Adrenal gland (tissue), 12 donors: ENCODE data around the gene PRMT2. TPM values are rescaled to one million over a fixed set of nuclear protein-coding genes. Genes with fewer than 3 reads are reported as not detected.

Source experiments
- DNase-seq, 7 donors: peaks; one replicate each; pipeline ENCODE4 v3.0.0-alpha.2; 2019 to 2020
- H3K27ac ChIP-seq, 5 donors: fragments of 200-600 bp; sonication (generic) in 4 of 5; 1 replicate in 3 of 5; 2 replicates in 2 of 5; pipeline versions ENCODE4 v1.5.1 to v1.8.0; 2016 to 2020; ENCODE audit warnings: mild to moderate bottlenecking in 1 of 5
- H3K27me3 ChIP-seq: fragments of 200-600 bp; 2 replicates; pipeline ENCODE4 v1.8.0; 2021
- H3K36me3 ChIP-seq, 2 donors: fragments of 200-600 bp; replicated peaks in 1 of 2; 1 replicate in 1 of 2; 2 replicates in 1 of 2; pipeline versions ENCODE4 v1.5.1 to v1.8.0; 2018 to 2022
- H3K4me1 ChIP-seq, 2 donors: fragments of 200-600 bp; replicated peaks in 1 of 2; 1 replicate in 1 of 2; 2 replicates in 1 of 2; pipeline versions ENCODE4 v1.5.1 to v1.8.0; 2018 to 2021
- H3K4me3 ChIP-seq, 4 donors: fragments of 200-600 bp; sonication (generic) in 3 of 4; one replicate each; pipeline ENCODE4 v1.5.1; 2016 to 2018
- H3K9me3 ChIP-seq, 3 donors: fragments of 200-600 bp; sonication (generic) in 1 of 3; replicated peaks in 1 of 3; 1 replicate in 2 of 3; 2 replicates in 1 of 3; pipeline versions ENCODE4 v1.5.1 to v1.8.0; 2016 to 2021
- POLR2A ChIP-seq, 2 donors: fragments of 450-650 bp; IDR thresholded peaks; one replicate each; pipeline ENCODE4 v1.6.1; 2017; ENCODE audit warnings: antibody characterized with exemption in 2 of 2, mild to moderate bottlenecking in 2 of 2, moderate library complexity in 1 of 2
- WGBS, 4 donors: extraction: QIAGEN DNeasy Blood & Tissue Kit in 2 of 4; methylation state at CpG; one replicate each; pipeline versions ENCODE4 v1.1.5 to v1.1.7; 2013 to 2017; 5-methylcytosine and 5-hydroxymethylcytosine counted together
- intact Hi-C, 2 donors: fragments of 100-400 bp; cut with DNase I; formaldehyde crosslinking; loops; one replicate each; pipeline versions ENCODE4 v1.14.1 to v1.15.0; 2022 to 2023
- polyA plus RNA-seq, 3 donors: library from polyadenylated mRNA; stranded (reverse); fragments of 200-250 nt in 2 of 3; fragments of 350-450 nt in 1 of 3; fragmentation: Illumina TruSeq in 1 of 3; extraction: RNeasy Lipid Tissue Mini Kit (QIAGEN cat#74804) in 1 of 3; gene quantifications; one replicate each; pipeline ENCODE4 v1.2.3, GENCODE V29; 2013 to 2014
- total RNA-seq, 9 donors: library from RNA; depleted of rRNA in 4 of 9; stranded (reverse); fragments of >200 nt in 4 of 9; fragments of 120-200 nt in 1 of 9; fragmentation: NEBNext Ultra II Directional in 1 of 9; extraction: Animal tissue kit (Norgen Biotek cat#: 25700) in 1 of 9; gene quantifications; one replicate each; pipeline versions ENCODE4 v1.1.0 to v1.2.4, GENCODE V29; 2013 to 2023
- TF ChIP-seq, protein P1 (sequence below), 6 experiments: fragments of 450-650 bp in 4 of 6; fragments of 200-600 bp in 2 of 6; sonication (generic) in 1 of 6; IDR thresholded peaks; 1 replicate in 5 of 6; 2 replicates in 1 of 6; pipeline versions ENCODE4 v1.5.1 to v1.8.0; 2016 to 2021; ENCODE audit warnings: antibody characterized with exemption in 6 of 6, mild to moderate bottlenecking in 2 of 6, moderate library complexity in 1 of 6
- donor health status: healthy with polysubstance abuse.
- donor health status: Bipolar disorder and iron deficiency.
- donor health status: DM: yes; HTN: yes; CAD: no.
- donor health status: DM: no; HTN: no; CAD: no.
- donor health status: DM: no; HTN: no; CAD: no.
- donor health status: DM: yes; HTN: yes; CAD: no.

PRMT2 gene
- total and polyA plus RNA-seq, 12 donors: 47.4 to 115 (median 74.5) TPM

DNA sequence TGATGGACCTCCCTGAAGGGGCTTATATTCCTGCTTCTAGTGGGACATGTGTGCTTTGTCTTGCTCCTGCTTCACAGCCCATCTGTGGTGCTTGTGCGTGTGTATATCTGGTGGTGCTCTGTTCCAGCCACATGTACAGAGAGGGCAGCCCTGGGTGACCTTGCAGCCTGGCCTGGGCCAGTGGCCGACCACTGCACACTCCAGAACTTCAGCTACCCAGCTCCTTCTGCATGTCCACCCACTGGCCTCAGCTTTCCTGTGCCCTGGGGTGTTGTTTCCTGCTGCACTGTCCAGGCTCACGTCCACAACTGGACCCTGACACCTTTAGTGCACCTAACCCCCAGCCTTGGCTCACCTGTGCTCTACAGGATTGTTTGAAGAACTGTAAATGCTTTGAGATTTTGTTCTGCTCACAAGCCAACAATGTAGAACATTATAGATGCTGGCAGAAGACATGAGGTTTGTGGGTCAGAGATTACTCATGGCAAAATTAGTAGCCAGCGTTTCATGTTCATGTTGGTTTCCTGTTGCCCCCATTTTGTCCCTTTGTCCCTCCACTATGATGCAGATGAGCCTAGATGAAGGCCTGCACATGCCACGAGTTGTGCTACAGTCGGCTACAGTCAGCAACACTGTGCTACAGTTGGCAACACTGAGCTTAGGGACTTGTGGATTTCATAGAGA lies 25.3 kb upstream of the PRMT2 start:
- Histone ChIP-seq H3K27me3 (peaks cover 6% of the 10 kb centered on the region), H3K4me1 (no peaks in the 10 kb centered on the region), H3K9me3 (no peaks in the 10 kb centered on the region), H3K36me3 (no peaks in the 10 kb centered on the region), H3K27ac (no peak overlapping the region), H3K4me3 (no peak overlapping the region)
- WGBS, 4 donors: 75 to 81% (median 78%) methylated on average over 6 of the region's 6 CpGs
- DNase-seq: no peak
- intact Hi-C loops: no loop called here
- TF ChIP-seq POLR2A (IDR thresholded peaks at IDR 0.05): no peak
- TF ChIP-seq, protein P1, sequence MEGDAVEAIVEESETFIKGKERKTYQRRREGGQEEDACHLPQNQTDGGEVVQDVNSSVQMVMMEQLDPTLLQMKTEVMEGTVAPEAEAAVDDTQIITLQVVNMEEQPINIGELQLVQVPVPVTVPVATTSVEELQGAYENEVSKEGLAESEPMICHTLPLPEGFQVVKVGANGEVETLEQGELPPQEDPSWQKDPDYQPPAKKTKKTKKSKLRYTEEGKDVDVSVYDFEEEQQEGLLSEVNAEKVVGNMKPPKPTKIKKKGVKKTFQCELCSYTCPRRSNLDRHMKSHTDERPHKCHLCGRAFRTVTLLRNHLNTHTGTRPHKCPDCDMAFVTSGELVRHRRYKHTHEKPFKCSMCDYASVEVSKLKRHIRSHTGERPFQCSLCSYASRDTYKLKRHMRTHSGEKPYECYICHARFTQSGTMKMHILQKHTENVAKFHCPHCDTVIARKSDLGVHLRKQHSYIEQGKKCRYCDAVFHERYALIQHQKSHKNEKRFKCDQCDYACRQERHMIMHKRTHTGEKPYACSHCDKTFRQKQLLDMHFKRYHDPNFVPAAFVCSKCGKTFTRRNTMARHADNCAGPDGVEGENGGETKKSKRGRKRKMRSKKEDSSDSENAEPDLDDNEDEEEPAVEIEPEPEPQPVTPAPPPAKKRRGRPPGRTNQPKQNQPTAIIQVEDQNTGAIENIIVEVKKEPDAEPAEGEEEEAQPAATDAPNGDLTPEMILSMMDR (IDR thresholded peaks at IDR 0.05): no peak

DNA sequence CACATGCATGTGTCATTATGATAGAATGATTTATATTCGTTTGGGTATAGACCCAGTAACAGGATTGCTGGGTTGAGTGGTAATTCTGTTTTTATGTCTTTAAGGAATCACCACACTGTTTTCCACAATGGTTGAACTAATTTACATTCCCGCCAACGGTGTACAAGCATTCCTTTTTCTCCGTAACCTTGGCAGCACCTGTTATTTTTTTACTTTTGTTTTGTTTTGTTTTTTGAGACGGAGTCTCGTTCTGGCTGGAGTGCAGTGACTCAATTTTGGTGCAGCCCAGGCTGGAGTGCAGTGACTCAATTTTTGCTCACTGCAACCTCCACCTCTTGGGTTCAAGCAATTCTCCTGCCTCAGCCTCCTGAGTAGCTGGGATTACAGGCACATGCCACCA lies 22.1 kb upstream of the PRMT2 start:
- no peak for DNase-seq

DNA sequence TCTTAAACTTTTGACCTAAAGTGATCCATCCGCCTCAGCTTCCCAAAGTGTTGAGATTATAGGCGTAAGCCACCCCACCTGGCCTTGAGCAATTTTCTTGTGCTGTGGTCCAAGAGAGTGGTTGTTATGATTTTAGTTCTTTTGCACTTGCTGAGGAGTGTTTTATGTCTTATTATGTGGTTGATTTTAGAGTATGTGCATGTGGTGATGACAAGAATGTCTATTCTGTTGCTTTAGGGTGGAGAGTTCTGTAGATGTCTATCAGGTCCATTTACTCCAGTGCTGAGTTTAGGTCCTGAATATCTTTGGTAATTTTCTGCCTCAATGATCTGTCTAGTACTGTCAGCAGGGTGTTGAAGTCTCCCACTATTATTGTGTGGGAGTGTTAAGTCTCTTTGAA lies 19.4 kb upstream of the PRMT2 start:
- no peak for TF ChIP-seq POLR2A (IDR thresholded peaks at IDR 0.05)
- TF ChIP-seq, protein P1 (IDR thresholded peaks at IDR 0.05): no peak
- Histone ChIP-seq H3K27ac (no peak overlapping the region), H3K36me3 (no peaks in the 10 kb centered on the region), H3K27me3 (no peaks in the 10 kb centered on the region), H3K4me3 (no peak overlapping the region), H3K9me3 (no peaks in the 10 kb centered on the region), H3K4me1 (no peaks in the 10 kb centered on the region)
- intact Hi-C loops: no loop called here
- WGBS, 4 donors: 74 to 93% (median 86%) methylated on average over 2 of the region's 2 CpGs
- no peak for DNase-seq

More for the DNA sequence above, 22.1 kb upstream of the PRMT2 start:
- H3K27ac ChIP-seq: no peak overlapping the region
- H3K9me3 ChIP-seq: no peaks in the 10 kb centered on the region
- H3K4me3 ChIP-seq: no peak overlapping the region
- intact Hi-C loops: no loop called here
- WGBS, 4 donors: 75 to 79% (median 77%) methylated on average over 6 of the region's 6 CpGs
- TF ChIP-seq POLR2A (IDR thresholded peaks at IDR 0.05): no peak
- TF ChIP-seq, protein P1 (IDR thresholded peaks at IDR 0.05): no peak
- peaks cover 6% of the 10 kb centered on the region for H3K27me3 ChIP-seq
- H3K4me1 ChIP-seq: no peaks in the 10 kb centered on the region
- H3K36me3 ChIP-seq: no peaks in the 10 kb centered on the region

DNA sequence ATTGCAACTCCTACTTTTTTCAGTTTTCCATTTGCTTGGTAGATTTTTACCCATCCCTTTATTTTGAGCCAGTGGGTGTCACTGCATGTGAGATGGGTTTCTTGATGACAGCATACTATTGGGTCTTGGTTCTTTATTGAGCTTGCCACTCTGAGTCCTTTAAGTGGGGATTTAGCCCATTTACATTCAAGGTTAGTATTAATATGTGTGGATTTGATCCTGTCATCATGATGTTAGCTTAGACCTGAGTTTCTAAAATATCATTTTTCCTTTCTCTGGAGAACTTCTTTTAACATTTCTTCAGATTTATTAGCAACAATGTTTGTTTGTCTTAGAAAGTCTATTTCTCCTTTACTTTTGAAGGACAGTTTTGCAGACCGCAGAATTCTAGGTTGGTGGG lies 18.8 kb upstream of the PRMT2 start:
- Histone ChIP-seq H3K9me3 (no peaks in the 10 kb centered on the region), H3K4me3 (no peak overlapping the region), H3K36me3 (no peaks in the 10 kb centered on the region), H3K4me1 (no peaks in the 10 kb centered on the region), H3K27ac (no peak overlapping the region), H3K27me3 (no peaks in the 10 kb centered on the region)
- no peak for DNase-seq
- intact Hi-C loops: no loop called here
- TF ChIP-seq POLR2A (IDR thresholded peaks at IDR 0.05): no peak
- TF ChIP-seq, protein P1 (IDR thresholded peaks at IDR 0.05): no peak
- WGBS, 4 donors: 97 to 100% (median 98%) methylated on average over 1 of the region's 1 CpG
